AG09319 (cell line): ENCODE data around the gene HLA-DQB1.
A peak's percentile ranks its signal among the peaks of the same experiment; 100 is the strongest.
"Not testable (repeated sequence)": the region's sequence is repeated elsewhere in the genome, so short reads cannot be mapped to it uniquely, and the experiment has no call there.

ENCODE experiments used
- DNase-seq: peaks from one replicate; pipeline ENCODE4 v3.0.0-alpha.2; 2010; ENCODE audit warnings: low read depth; ENCODE audit errors: extremely low read depth
- TF ChIP-seq, protein P1 (sequence below): IDR thresholded peaks from 2 replicates; pipeline ENCODE4 v1.5.1; 2011; ENCODE audit warnings: low read depth, mild to moderate bottlenecking, inconsistent platforms, low read length, moderate library complexity

Gene HLA-DQB1

DNA sequence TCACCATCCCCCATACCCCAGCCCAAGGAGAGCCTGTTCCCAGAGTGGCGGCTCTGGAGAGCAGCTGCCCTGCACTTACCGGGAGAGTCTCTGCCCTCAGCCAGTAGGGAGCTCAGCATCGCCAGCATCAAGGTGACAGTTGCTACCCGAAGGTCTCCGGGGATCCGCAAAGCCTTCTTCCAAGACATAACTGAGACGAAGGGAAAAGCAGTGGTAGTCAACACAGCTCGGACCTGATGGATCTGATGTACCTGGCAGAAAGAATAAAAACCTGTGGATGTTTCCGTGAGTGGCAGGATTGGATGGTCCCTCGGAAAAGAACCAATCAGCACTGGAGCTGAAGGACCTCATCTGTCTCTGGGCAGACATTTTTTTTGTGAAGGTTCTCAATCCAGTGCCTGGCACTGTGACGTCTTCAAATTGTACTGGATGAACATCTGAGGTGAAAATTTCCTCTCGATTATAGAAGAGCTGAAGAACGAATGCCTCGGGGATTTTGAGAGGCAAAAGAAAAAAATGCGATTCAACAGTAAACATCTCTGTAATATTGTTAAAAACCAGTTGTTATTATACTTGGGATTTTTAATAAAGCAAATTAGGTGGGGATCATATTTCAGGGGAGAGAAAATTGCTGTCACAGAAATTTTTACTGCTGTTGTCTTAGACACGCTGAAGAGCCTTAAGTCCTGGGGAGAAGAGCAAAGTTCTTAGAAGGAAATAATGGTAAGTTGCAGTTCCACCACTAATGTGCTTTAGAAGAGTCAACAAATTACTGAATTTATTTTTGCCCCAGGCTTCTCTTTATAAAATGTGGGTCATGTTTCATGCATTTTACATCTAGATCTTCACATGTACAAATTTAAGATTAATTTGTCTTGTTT, at the start of gene HLA-DQB1:
Gene HLA-DQB1, minus strand, starts transcription at position 238 of the 881 bp plus-strand sequence. Its CDS starts 50 bp downstream, at position 188.
- DNase-seq, result no peak
- TF ChIP-seq, protein P1, sequence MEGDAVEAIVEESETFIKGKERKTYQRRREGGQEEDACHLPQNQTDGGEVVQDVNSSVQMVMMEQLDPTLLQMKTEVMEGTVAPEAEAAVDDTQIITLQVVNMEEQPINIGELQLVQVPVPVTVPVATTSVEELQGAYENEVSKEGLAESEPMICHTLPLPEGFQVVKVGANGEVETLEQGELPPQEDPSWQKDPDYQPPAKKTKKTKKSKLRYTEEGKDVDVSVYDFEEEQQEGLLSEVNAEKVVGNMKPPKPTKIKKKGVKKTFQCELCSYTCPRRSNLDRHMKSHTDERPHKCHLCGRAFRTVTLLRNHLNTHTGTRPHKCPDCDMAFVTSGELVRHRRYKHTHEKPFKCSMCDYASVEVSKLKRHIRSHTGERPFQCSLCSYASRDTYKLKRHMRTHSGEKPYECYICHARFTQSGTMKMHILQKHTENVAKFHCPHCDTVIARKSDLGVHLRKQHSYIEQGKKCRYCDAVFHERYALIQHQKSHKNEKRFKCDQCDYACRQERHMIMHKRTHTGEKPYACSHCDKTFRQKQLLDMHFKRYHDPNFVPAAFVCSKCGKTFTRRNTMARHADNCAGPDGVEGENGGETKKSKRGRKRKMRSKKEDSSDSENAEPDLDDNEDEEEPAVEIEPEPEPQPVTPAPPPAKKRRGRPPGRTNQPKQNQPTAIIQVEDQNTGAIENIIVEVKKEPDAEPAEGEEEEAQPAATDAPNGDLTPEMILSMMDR, result no peak

DNA sequence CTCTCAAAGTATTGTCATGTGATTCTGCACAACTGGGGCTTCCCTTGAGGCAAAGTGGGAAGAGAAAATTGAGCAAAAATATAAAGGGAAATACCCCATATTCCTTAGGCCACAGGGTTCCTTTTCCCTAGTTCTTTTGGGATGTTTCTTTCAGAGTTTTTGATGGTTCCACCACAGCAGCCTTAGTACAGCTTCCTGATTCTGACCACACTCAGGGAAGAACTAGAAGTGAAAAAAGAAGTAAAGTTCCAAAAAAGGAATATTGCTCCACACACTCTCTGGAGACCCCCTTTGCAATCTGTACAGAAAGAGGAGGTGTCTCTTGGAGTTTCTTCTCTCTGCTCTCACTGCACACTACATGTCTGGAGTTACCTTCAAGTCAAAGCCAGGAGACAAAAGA, 46.8 kb upstream of the HLA-DQB1 start:
- TF ChIP-seq, protein P1, result no peak
- DNase-seq, result no peak

DNA sequence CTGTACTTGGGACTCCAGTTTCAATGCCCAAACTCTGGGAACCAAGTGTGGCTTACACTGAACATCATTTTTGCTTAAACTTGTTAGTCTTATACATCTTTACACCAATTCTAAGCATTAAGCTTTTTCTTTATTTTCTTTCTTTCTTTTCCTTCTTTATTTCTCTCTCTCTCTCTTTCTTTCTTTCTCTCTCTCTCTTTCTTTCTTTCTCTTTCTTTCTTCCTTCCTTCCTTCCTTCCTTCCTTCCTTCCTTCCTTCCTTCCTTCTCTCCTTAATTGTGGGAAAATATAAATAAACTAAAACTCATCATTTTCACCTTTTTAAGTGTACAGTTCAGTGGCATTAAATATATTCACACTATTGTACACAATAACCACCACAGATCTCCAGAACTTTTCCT, 43.2 kb upstream of the HLA-DQB1 start:
- TF ChIP-seq, protein P1, result no peak
- no peak for DNase-seq

DNA sequence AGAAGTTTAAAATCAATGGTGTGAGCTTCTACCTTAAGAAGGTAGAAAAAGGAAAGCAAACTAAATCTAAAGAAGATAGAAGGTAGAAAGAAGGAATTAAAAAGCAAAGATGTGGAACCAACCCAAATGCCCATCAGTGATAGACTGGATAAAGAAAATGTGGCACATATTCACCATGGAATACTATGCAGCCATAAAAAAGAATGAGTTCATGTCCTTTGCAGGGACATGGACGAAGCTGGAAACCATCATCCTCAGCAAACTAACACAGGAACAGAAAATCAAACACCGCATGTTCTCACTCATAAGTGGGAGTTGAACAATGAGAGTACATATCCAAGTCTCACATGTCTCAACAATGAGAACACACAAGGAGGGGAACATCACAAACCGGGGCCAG, 38.7 kb upstream of the HLA-DQB1 start:
- DNase-seq, result not testable (repeated sequence)

DNA sequence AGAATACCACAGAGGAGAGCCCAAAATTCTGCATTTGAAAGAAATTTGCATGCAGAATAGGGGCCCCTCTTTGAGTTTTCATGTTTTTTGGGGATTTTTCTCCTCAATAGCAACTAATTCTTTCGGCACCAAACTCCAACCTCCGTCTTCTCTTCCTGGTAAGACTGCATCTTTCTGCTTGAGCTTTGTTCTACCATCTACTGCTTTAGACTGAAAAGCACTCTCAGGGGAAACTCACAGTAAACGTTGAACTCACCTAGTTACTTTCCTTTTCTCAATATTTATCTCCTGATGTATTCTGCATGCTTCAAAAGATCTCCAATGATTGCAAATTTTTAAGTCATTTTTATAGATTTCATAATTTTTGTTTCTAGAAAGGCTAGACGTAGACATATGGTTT, 36.9 kb upstream of the HLA-DQB1 start:
- TF ChIP-seq, protein P1, result no peak
- no peak for DNase-seq

DNA sequence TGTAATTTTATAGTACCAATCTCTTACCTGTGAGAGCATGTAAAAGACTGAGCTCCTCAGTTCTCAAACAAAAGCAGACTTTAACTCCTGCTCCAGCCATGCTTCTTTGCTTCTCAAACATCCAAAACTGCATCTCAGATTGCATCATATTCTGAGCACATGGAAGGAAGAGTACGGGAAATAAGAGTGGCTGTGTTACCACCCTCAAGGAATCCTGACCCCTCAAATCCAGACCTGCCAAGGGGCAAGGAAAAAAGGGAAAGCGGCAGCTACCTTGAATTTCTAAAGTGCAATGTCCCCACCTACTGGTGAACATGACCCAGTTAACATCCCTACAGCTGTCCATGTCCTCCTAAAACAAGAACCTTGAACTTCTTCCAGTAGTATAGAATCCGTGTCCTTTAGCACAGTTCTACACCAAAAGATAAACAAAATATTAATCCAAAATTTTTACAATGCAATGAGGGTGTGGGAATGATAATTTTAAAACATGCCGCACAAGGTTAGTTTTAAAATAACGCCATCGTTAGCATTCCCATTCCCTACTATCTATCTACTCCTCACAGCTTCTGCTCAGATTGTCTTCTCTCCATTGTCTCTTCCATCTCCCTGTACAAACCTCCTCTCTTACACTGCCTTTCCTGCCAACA, 34.1 kb upstream of the HLA-DQB1 start:
- DNase-seq, result peak; percentile 15
- TF ChIP-seq, protein P1, result peak; percentile 64

DNA sequence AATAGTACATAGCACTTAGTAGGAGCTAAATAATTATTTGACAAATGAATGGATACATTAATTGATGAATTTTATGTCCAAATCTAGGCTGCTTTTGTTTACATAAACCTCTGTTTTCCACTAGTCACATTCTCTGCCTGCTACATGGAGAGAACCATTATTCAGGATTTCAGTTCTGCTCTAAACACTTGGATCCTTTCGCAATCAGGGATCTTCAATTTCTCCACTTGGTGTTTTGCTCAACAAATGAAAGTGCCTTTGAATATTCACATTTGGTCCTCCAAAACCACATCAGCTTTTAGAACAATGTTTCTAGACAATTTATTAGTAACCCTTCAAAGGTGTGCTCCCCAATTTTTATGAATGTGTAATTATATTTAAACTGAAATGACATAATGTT, 30.6 kb upstream of the HLA-DQB1 start:
- no peak for DNase-seq
- TF ChIP-seq, protein P1, result no peak
